ENCODE data around the gene KCNJ6.
A peak's percentile ranks its signal among the peaks of the same experiment; 100 is the strongest.
"Not testable (repeated sequence)": the region's sequence is repeated elsewhere in the genome, so short reads cannot be mapped to it uniquely, and the experiment has no call there.

Gene KCNJ6

GRCh38 chr21:37592496-37592895 is 323.8 kb downstream of the KCNJ6 start:
- no peak for DNase-seq

- not testable (repeated sequence) for DNase-seq
These were observed 324.3 kb downstream of the KCNJ6 start for GRCh38 chr21:37591994-37592393.

- DNase-seq, result not testable (repeated sequence)
These were observed 325.4 kb downstream of the KCNJ6 start for GRCh38 chr21:37590836-37591235.

- not testable (repeated sequence) for DNase-seq
These were observed 327.6 kb downstream of the KCNJ6 start for GRCh38 chr21:37588644-37589043.

- DNase-seq, result no peak
These were observed 328.6 kb downstream of the KCNJ6 start for GRCh38 chr21:37587635-37588177.

GRCh38 chr21:37587203-37587602 is 329.1 kb downstream of the KCNJ6 start:
- DNase-seq, result no peak

- DNase-seq, result peak in 1 of 2 donors; percentile 10
These were observed 333.7 kb downstream of the KCNJ6 start for GRCh38 chr21:37582590-37582989.

- DNase-seq, result no peak
These were observed 335.6 kb downstream of the KCNJ6 start for GRCh38 chr21:37580666-37581065.

GRCh38 chr21:37579356-37579755 is 336.9 kb downstream of the KCNJ6 start:
- DNase-seq, result no peak

- DNase-seq, result no peak
These were observed 337.7 kb downstream of the KCNJ6 start for GRCh38 chr21:37578471-37579126.

GRCh38 chr21:37576929-37577328 is 339.3 kb downstream of the KCNJ6 start:
- not testable (repeated sequence) for DNase-seq

- DNase-seq, result no peak
These were observed 340.7 kb downstream of the KCNJ6 start for GRCh38 chr21:37575580-37575979.

- DNase-seq, result no peak
These were observed 341.5 kb downstream of the KCNJ6 start for GRCh38 chr21:37574751-37575150.

GRCh38 chr21:37574316-37574715 is 341.9 kb downstream of the KCNJ6 start:
- DNase-seq, result no peak

- DNase-seq, result no peak
These were observed 344.8 kb downstream of the KCNJ6 start for GRCh38 chr21:37571442-37571841.

- no peak for DNase-seq
These were observed 347.3 kb downstream of the KCNJ6 start for GRCh38 chr21:37568916-37569315.

GRCh38 chr21:37568415-37568814 is 347.8 kb downstream of the KCNJ6 start:
- DNase-seq, result no peak

GRCh38 chr21:37566790-37567615 is 349.3 kb downstream of the KCNJ6 start:
- no peak for DNase-seq

- peak in 1 of 2 donors; percentile 17 for DNase-seq
These were observed 350.6 kb downstream of the KCNJ6 start for GRCh38 chr21:37565530-37566223.

GRCh38 chr21:37564924-37565529 is 351.2 kb downstream of the KCNJ6 start:
- DNase-seq, result no peak

- DNase-seq, result peak; percentile 93 to 100
These were observed 351.8 kb downstream of the KCNJ6 start for GRCh38 chr21:37564341-37564923.

GRCh38 chr21:37563641-37564340 is 352.5 kb downstream of the KCNJ6 start:
- peak; percentile 82 to 93 for DNase-seq
